Measurements from ENCODE around the gene SLC35G6.

Gene SLC35G6

DNA sequence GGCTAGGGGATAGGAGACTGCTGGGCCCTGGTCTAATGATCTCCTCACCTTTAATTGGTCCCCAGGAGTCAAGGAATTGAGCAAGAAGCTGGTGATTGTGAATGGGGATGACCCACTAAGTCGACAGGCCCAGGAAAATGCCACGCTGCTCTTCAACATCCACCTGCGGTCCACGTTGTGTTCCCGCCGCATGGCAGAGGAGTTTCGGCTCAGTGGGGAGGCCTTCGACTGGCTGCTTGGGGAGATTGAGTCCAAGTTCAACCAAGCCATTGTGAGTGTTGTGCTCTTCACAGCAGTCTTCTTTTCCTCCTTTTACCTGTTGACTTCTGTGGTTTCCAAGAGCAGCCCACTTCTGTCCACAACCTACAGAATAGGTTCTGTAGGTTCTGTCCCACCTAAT is 22.3 kb downstream of the SLC35G6 start:
- Histone ChIP-seq H3K4me1 (ENCODE audit: control insufficient read depth, low read length) (no peaks in the 10 kb centered on the region), H3F3A (ENCODE audit: control insufficient read depth, insufficient read depth) (no peaks in the 10 kb centered on the region), H3K4me2 (ENCODE audit: low read length) (no peak overlapping the region), H3K27ac (ENCODE audit: low read depth, low read length) (no peak overlapping the region), H3K36me3 (ENCODE audit: control insufficient read depth, low read length) (peaks cover 85% of the 10 kb centered on the region), H3K9me3 (ENCODE audit: control insufficient read depth, insufficient read depth, low read length) (no peaks in the 10 kb centered on the region), H3K4me3 (ENCODE audit: low read length) (no peak overlapping the region), H3K79me2 (ENCODE audit: control insufficient read depth, low read length) (no peaks in the 10 kb centered on the region), H3K9me2 (replicated peaks; ENCODE audit: control insufficient read depth, low read length) (no peaks in the 10 kb centered on the region), H3K27me3 (ENCODE audit: control insufficient read depth, low read length) (no peaks in the 10 kb centered on the region), H4K20me1 (ENCODE audit: control insufficient read depth, insufficient read depth, low read depth, low read length) (no peaks in the 10 kb centered on the region; the same call in 1 of the 2 replicates)
- TF ChIP-seq, protein P1, sequence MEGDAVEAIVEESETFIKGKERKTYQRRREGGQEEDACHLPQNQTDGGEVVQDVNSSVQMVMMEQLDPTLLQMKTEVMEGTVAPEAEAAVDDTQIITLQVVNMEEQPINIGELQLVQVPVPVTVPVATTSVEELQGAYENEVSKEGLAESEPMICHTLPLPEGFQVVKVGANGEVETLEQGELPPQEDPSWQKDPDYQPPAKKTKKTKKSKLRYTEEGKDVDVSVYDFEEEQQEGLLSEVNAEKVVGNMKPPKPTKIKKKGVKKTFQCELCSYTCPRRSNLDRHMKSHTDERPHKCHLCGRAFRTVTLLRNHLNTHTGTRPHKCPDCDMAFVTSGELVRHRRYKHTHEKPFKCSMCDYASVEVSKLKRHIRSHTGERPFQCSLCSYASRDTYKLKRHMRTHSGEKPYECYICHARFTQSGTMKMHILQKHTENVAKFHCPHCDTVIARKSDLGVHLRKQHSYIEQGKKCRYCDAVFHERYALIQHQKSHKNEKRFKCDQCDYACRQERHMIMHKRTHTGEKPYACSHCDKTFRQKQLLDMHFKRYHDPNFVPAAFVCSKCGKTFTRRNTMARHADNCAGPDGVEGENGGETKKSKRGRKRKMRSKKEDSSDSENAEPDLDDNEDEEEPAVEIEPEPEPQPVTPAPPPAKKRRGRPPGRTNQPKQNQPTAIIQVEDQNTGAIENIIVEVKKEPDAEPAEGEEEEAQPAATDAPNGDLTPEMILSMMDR (IDR thresholded peaks at IDR 0.05; ENCODE audit: low read depth, low read length, poor library complexity, severe bottlenecking), result no peak
- no peak for TF ChIP-seq EZH2phosphoT487 (IDR thresholded peaks at IDR 0.05; ENCODE audit: borderline replicate concordance, low read length)

DNA sequence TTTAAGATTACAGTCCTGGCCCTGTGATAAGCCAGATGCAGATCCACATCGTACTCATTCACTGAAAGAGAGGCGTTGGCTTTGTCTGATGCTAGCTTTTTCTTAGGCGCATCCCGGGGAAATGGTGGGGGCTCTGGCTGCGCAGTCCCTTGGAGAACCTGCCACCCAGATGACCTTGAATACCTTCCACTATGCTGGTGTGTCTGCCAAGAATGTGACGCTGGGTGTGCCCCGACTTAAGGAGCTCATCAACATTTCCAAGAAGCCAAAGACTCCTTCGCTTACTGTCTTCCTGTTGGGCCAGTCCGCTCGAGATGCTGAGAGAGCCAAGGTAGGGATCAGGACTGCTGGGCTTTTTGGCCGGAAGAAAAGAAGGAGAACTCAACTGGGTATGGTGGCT is 26.9 kb downstream of the SLC35G6 start:
- Histone ChIP-seq H3K79me2 (ENCODE audit: control insufficient read depth, low read length) (no peaks in the 10 kb centered on the region), H3K27me3 (ENCODE audit: control insufficient read depth, low read length) (no peaks in the 10 kb centered on the region)

DNA sequence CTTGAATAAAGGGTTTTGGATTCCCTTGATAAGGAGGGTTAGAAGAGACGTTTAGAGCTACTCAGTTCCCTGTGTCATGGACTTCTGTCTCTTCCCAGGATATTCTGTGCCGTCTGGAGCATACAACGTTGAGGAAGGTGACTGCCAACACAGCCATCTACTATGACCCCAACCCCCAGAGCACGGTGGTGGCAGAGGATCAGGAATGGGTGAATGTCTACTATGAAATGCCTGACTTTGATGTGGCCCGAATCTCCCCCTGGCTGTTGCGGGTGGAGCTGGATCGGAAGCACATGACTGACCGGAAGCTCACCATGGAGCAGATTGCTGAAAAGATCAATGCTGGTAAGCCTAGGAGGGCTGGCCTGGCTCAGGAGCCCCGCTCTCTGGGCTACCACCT is 27.6 kb downstream of the SLC35G6 start:
- H3K36me3 ChIP-seq (ENCODE audit: control insufficient read depth, low read length), result peaks cover 90% of the 10 kb centered on the region
- H3K27ac ChIP-seq (ENCODE audit: low read depth, low read length), result no peak overlapping the region
- H3K79me2 ChIP-seq (ENCODE audit: control insufficient read depth, low read length), result no peaks in the 10 kb centered on the region
- H4K20me1 ChIP-seq (ENCODE audit: control insufficient read depth, insufficient read depth, low read depth, low read length), result no peaks in the 10 kb centered on the region
- H3K4me1 ChIP-seq (ENCODE audit: control insufficient read depth, low read length), result no peaks in the 10 kb centered on the region
- H3K4me2 ChIP-seq (ENCODE audit: low read length), result no peak overlapping the region
- no peaks in the 10 kb centered on the region for H3F3A ChIP-seq (ENCODE audit: control insufficient read depth, insufficient read depth)
- H3K4me3 ChIP-seq (ENCODE audit: low read length), result no peak overlapping the region
- TF ChIP-seq EZH2phosphoT487 (IDR thresholded peaks at IDR 0.05; ENCODE audit: borderline replicate concordance, low read length), result no peak
- TF ChIP-seq, protein P1 (IDR thresholded peaks at IDR 0.05; ENCODE audit: low read depth, low read length, poor library complexity, severe bottlenecking), result no peak
- H3K9me3 ChIP-seq (ENCODE audit: control insufficient read depth, insufficient read depth, low read length), result no peaks in the 10 kb centered on the region
- H3K9me2 ChIP-seq (replicated peaks; ENCODE audit: control insufficient read depth, low read length), result no peaks in the 10 kb centered on the region
- no peaks in the 10 kb centered on the region for H3K27me3 ChIP-seq (ENCODE audit: control insufficient read depth, low read length)

More for the DNA sequence above, 26.9 kb downstream of the SLC35G6 start:
- TF ChIP-seq, protein P1 (IDR thresholded peaks at IDR 0.05; ENCODE audit: low read depth, low read length, poor library complexity, severe bottlenecking), result no peak
- TF ChIP-seq EZH2phosphoT487 (IDR thresholded peaks at IDR 0.05; ENCODE audit: borderline replicate concordance, low read length), result no peak
- Histone ChIP-seq H4K20me1 (ENCODE audit: control insufficient read depth, insufficient read depth, low read depth, low read length) (no peaks in the 10 kb centered on the region), H3K4me2 (ENCODE audit: low read length) (no peak overlapping the region), H3K4me1 (ENCODE audit: control insufficient read depth, low read length) (no peaks in the 10 kb centered on the region), H3F3A (ENCODE audit: control insufficient read depth, insufficient read depth) (no peaks in the 10 kb centered on the region), H3K9me3 (ENCODE audit: control insufficient read depth, insufficient read depth, low read length) (no peaks in the 10 kb centered on the region), H3K27ac (ENCODE audit: low read depth, low read length) (no peak overlapping the region), H3K9me2 (replicated peaks; ENCODE audit: control insufficient read depth, low read length) (no peaks in the 10 kb centered on the region), H3K36me3 (ENCODE audit: control insufficient read depth, low read length) (peaks cover 90% of the 10 kb centered on the region), H3K4me3 (ENCODE audit: low read length) (no peak overlapping the region)
